ENCODE results near the gene RBL2.

The RBL2 gene

DNA sequence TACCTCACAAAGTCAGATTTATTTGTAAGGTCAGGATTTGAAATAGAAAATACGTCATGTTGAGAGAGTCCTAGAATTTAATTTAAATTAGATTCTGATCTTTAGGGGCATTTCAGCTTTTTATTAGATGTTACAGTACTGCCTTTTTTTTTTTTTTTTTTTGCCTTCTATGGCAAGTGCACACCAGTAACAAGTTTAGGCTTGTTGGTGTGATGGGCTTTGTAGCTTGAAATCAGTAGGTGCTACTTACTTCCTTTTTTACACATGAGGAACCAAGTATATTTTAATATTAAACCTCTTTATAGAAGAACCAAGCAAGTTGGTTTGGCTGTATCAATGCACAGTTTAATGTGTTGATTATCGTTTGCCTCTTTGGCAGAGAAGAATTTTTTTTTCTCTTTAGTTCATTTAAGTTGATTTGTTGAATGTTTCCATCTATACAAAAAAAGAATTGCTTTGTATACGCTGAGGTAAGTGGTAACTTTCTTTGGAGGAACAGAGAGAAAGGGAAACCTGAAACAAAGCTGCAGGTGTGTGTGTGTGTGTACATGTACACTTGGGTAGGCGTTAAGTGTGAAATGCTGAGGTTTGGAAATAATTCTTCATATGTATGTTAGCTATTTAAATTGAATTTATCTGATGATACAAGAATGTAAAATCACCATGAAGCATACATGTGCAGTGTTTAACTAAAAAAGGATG is 15.7 kb downstream of the RBL2 start:
- no peak for DNase-seq

DNA sequence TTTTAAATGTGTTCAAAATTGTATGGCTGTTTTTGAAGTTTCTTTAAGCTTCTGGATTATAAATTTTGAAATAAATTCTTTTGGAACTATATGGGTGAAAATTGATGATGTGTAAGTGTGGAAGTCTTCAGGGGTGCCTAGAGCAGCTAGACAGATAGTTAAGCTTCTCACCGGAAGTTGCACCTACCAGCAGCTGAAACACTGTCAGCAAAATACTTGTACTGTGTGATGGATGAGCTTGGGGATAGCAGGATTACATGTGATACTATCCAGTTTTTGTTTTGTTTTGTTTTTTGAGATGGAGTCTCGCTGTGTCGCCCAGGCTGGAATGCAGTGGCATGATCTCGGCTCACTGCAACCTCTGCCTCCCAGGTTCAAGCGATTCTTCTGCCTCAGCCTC is 19.7 kb downstream of the RBL2 start:
- DNase-seq, result peak; percentile 45

DNA sequence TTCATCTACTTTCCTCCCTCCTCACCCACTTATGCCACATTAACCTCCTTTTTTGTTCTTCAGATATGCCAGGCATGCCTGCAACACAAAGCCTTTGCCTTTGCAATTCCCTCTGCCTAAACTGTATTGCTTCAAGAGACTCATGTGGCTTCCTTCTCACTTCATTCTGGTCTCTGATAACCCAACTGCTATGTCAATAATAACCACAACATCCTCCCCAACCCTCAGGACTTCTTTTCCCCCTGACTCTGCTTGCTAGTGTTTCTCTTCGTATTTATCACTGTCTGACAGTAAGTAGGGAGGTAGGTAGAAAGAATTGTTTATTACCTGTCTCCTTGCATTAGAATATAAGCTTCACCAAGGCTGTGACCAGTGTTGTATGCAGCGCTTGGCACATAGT is 22.4 kb downstream of the RBL2 start:
- no peak for DNase-seq

DNA sequence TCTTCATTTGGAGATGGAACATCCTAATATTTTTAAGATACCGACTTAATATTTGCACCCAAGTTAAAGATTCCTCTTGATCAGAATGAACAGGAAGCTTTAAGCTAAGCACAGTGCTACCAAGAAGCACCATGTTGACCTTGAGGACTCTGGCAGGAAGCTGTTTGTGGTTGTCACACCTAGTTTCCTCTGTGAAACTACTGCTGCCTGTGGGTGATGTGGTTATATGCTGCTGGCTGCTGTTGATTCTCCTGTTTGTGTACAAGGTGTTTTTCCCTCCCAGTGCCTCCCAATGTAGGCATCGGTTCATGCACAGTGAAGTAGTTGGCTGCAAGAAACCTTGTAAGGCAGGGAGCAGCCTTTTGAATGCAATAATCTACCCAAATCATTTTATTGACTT is 23.4 kb downstream of the RBL2 start:
- peak; percentile 66 for DNase-seq

DNA sequence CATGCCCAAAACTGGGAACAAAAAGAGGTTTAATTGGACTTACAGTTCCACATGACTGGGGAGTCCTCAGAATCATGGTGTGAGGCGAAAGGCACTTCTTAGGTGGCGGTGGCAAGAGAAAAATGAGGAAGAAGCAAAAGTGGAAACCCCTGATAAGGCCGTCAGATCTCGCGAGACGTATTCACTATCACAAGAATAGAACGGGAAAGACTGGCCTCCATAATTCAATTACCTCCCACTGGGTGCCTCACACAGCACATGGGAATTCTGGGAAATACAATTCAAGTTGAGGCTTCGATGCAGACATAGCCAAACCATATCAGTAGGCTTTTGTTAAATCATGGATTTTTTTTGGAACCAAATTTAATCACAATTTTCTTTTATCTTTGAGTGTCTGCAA is 24.4 kb downstream of the RBL2 start:
- no peak for DNase-seq

DNA sequence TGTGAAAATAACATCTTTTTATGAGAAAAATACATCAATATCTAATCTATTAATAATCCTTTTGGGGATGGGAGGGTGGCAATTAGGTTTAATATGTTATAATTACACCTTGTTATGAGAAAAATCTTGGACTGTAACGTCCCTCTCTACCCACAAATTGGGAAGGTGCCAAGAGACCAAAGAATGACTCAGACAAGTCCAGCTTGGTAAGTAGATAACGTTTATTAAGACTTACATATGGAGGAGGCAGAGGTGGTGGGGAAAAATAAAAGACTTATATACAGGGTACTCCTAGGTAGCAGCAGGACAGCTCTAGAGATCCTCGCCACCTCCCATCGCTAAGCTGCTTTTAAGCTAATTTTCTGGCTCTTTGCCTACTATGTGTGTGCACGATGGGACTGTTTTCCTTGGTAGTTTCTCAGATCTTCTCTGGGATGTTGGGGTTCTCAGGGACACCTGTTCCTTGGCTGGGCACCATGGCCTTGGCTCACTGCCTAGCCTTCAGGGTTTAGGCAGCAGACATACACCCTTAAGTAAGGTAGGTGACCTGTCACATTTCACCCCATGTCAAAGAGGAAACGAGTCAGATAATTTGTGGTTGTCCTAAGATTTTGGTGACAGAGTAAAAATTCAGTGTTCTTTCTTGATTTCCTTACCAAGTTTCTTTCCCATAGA is 31.5 kb downstream of the RBL2 start:
- DNase-seq, result no peak

DNA sequence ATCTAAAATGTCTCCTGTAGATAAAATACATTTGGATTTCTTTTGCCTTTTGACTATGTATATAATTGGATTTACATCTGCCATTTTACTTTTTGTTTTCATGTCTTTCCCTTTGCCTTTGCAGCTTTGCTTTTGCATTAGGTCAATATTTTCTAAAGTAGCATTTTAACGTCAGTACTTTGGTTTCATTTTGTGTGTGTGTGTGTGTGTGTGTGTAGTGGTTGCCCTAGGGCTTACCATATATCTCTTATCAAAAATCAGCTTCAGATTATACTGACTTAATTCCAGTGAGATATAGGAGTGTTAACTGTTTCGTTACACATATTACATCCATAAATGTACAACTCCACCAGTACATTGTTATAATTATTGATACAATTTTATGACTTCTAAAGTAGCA is 42.6 kb downstream of the RBL2 start:
- DNase-seq, result no peak

DNA sequence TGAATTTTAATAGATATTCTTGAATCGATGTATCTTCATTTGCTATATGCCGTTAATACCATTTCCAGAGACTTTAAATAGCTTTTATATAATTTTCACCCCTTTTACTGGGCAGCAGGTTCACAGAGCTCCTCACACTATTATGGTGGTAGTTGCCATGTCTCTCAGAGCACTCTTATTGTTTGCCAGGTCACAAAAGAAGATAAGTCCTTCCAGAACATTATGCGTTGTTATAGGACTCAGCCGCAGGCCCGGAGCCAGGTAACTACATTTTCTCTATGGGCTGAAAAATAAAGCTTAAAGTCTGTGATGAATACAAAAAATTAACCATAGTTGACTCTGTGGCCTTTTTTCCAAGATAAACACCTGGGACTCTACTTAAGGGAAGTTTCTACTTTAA is 44.7 kb downstream of the RBL2 start:
- DNase-seq, result no peak

DNA sequence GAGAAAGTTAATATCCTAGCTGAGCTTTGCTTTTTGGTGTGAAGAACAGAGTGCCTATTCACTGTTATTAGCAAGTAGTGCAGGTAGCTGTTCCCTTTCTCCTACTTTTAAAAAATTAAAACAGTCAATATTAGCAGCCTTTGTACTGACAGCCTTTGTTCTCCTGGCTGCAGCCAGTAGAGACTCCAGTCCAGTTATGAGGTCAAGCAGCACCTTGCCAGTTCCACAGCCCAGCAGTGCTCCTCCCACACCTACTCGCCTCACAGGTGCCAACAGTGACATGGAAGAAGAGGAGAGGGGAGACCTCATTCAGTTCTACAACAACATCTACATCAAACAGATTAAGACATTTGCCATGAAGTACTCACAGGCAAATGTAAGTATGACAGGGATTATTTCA is 46.1 kb downstream of the RBL2 start:
- no peak for DNase-seq

DNA sequence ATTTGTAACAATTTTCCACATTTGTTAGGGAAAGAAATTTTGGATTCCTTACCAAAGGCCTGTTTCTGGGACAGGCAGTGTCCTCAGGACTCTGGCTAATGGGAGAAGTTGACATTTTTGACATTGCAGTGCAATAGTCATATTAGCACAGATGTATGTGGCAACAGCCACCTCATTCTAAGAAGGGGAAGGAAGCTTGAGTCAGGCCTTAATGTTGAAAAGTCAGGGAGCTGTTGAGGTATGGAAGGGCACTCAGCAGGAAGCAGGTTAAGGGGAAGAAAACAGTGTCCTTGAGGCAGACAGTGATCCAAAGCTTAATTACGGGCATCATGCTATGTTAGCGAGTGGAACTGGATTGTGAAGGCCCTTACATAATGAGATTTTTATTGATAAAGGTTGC is 47.9 kb downstream of the RBL2 start:
- DNase-seq, result no peak

DNA sequence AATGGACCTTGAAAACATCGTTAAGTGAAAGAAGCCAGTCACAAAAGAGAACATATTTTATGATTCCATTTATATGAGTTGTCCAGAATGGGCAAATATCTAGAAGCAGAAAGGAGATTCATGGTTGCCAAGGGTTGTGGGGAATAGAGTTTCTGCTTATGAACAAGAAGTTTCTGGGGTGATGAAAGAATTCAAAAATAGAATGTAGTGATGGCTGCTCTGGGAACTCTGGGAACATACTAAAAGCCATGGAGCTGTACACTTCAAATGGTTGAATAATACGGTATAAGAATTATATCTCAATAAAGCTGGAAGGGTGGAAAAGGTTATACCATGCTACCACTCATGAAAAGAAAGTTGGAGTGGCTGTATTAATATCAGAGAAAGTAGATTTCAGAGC is 50.3 kb downstream of the RBL2 start:
- DNase-seq, result no peak

DNA sequence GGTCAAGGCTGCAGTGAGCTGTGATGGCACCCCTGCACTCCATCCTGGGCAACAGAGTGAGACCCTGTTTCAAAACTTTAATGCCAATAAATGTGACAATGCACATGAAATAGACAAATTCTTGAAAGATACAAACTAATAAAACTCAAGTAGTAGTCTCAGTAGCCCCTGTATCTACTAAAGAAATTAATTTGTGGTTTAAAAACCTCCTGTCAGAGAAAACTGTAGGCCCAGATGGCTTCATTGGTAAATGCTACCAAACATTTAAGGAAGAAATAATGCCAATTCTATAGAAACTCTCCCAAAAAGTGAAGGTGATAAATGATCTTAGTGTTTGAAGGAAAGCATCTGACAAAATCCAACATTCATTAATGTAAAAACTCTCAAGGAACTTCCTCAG is 52.0 kb downstream of the RBL2 start:
- no peak for DNase-seq

DNA sequence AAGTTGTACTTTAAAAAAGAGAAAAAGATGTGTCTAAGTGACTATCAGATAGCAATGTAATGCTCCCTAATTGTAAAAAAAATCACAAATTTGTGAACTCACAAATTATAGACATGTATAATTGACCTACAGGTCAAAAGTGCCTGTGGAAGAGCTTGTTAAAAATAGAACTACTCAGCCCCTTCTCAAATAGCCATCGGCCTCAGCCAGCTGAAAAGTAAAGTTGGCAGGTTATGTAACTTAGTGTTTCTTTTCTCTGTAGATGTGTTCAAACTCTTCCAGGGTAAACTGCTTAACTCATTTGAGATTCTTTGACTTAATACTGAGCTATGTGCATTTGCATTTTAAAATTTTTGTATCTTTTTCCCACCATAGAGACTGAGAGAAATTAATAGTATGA is 55.5 kb downstream of the RBL2 start:
- no peak for DNase-seq

DNA sequence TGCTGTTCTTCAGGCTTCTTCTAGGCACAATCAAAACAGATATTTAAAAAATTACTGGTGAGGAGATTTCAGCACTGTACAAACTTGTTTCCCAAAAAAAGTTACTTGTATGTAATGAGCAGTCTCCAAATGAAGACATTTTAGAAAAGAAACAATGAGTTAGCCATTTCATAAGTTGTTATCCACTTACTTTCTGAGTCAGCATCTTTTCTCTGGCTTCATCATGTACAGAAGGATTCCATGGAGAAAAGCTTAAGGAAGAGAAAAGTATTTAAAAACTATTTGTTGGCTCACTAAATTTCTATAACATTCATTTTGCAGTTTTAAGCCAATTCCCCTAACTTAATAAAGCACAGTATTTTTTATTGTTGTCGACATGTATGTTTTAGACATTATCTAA is 58.2 kb downstream of the RBL2 start:
- no peak for DNase-seq

DNA sequence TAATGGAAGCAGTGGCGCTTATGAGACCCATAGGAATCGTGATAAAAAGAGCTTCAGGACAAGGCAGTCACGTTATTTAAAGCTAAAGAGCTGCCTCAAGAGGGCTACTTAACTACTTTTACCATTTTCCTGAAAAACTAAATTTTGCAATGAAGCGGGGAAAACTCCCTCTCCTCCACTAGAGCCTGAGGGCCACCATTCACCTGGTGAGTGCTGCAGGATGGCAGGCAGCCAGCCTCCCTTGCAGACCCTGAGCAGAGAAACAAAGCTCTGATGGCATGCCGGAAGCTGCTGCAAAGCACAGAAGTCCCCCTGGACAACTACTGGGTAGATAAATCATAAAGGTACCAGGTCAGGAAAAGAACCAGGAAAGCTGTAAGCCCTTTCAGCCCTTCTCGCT is 60.4 kb downstream of the RBL2 start:
- DNase-seq, result no peak

DNA sequence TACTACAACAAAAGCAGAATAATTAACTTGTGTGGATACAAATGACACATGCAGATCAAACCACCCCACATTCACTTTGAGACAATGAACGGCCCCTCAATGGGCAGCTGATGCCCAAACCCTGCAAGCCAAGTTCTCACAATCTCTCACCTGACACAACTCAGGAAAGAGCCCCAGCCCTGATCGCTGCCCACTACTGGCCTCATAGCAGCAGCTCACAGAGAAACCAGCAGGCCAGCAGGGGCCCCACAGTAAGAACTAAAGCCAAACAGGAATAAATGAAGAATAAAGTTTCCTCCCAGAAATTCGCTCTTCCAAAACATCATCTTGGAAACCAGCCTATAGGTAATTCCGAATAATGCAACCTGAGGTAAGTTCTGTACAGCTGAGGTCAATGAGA is 61.1 kb downstream of the RBL2 start:
- no peak for DNase-seq

DNA sequence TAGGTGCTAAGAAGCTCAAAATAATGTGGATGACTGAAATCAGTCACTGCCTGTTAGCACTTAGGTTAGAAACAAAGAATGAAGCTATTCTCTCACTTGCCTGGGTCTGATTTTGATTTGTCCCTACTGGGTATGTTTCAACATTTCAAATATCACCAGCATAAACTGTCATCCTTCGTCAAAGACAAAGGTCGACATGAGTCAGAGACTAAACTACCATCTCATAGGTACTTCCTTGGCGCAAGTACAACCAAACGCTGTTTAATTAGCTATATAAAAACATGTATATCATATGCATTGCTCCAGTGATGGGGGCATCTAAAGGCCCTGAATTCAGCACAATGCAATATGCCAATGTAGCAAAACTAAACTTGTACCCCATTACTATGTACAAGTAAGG is 64.7 kb downstream of the RBL2 start:
- DNase-seq, result no peak

DNA sequence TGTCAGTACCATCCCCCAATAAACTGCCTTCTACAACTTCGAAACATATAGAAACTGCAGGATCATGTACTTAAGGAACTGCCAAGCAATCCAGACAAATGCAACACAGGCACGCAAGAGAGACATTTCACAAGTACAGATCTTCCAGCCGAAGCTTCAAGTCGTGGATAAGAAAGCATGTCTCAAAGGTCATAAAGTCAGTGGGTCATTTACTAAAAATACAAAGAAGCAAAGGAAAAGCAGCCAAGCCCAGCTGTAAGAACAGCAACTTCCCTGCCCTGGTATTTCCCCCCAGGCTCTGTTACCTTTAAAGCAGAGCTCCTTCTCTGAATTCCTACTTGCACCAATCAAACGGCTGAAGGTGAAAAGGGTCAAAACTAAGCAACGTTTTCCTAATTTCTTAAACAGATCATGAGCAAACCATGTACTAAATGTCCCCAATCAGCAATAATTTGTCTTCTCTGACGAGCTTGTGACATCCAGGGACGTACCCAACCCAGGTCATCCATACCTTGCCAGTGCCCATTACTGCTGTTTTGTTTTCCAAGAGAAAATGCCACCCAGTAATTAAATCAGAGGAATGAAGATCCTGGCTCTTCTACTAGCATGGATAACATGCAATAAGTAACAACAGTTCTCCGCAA is 67.1 kb downstream of the RBL2 start:
- no peak for DNase-seq

DNA sequence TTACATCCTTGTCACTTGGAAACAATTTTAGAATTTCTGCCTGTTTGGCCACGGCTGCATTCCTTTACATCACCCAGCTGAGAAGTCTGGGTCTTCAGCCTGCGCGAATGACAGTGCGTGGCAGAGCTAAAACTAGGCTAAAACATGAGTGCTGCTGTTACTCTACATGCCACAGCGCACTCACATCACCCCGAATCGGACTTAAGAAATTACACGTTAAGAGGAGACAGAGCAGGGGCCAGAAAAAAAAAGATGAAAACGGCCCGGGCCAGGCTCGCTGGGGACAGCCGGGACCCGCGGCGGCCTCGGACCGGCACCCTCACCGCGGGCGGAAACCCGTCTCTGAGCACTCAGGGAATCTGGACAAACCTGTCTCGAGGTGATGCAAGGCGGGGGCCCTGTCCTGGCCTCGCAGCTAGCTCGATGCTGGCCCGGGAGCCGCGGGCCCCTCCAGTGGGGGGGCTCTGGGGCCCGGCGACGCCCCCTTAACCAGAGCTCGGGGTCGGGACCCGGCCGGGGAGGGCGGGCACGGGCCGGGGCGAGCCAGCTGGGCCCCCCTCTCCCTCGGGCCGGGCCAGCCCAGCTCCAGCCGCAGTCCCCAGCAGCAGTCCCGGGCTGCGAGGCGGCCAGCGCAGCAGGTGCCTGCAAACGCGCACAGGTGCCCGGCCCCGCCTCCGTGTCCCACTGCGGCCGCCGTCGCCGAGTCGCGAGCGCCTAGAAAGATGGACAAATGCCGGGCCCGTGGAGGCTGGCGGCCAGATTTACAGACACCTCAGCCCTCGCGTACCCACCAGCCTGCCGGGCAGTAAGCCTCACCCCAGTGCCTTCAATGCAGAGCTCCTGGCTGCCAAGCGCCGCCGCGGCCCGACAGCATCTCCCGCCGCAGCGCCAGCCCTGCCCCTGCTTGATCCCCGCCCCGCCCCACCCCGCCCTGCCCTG is 68.3 kb downstream of the RBL2 start, which contains the start of gene AKTIP:
Gene AKTIP (minus strand): TSS at position 879 of the 939 bp plus-strand sequence. CDS start 2,950 bp downstream, outside the sequence.
- peak; percentile 71 for DNase-seq

DNA sequence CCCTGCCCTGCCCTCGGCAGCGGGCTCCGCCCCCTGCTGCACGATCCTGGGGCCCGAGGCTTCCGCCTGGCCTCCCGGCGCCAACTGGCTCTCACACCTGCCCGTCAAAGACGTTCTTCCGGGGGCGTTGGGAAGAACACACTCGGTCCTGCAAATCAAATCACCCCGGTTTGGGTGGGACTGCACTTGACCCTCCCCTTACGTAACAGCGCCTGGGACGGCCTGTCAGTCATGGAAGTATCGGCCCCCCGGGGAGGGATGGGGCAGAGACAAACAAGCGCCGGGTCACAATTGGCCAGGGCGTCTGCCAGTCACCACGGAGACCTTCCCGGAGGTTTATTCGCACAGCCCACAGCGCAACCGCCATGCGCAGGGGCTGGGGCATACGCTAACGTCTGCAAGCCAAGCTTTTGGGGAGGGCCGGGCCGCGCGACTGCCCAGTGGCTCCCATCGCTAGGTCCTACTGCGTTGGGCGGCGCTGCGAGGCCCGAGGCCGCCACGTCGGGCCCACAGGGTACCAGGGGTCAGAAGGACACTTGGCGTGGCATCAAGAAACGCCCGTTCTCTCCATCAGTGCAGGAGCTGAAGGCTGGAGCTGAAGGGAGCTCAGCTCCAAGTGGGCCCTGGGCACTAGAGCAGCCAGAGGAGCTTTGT is 69.1 kb downstream of the RBL2 start:
- DNase-seq, result peak; percentile 98

DNA sequence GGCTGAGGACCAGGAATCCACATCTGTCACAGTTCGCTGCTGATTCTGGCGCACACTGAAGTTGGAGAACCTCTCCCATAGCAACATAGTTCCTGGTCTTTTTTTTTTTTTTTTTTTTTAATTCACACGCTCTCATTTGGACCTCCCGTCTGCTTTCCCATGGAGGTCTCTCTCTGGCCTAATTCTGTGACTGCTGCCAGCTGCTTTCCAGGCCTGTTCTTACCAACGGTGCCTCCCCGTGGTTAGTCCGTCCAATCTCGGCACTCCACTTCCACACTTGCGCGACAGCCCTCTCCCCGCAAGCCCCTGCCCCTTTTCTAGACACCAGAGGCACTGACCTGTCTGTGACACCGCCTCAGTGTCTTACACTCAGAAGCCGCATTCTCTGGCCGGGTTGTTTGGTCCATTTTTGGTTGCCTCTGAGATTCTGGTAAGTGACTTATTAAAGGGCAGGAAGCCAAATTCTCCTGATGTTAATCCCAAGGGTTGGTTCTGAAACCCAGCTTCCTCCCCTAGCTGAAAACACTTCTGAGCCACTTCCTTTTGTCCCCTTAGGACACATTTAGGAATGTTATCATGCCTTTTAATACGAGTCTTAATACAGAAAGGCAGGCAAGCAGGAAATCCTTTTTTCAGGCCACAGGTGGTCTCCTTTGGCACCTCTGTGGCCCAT is 69.9 kb downstream of the RBL2 start:
- DNase-seq, result peak; percentile 65

DNA sequence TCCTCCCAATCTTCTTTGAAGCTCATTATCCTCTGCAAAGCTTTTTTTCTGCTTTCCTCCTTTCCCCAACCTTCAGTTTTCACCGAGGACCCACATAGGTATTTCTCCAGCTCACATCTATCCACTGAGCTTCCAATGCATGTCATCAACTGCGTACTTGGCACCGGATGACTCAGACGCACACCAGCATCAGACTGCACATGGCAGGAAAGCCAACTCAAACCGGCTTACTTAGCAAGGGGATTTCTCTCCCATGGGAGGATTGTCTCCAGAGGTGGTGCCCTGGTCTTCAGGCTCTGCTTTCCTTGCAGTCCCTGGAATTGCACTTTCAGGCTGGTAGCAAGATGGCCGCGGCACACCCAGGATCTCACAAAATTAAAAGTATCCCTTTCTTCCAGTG is 70.4 kb downstream of the RBL2 start:
- peak; percentile 48 for DNase-seq
